GM18867 (cell line): Measurements from ENCODE around the gene NABP2.
A peak's percentile ranks its signal among the peaks of the same experiment; 100 is the strongest.
"Not testable (repeated sequence)": the region's sequence is repeated elsewhere in the genome, so short reads cannot be mapped to it uniquely, and the experiment has no call there.

Experiments used
- ATAC-seq: cut with Tn5 transposase; IDR thresholded peaks from one replicate; pipeline ENCODE4 v1.9.1; 2021; ENCODE audit warnings: mild to moderate bottlenecking, moderate library complexity; ENCODE audit not compliant: unreplicated experiment

Gene NABP2

DNA sequence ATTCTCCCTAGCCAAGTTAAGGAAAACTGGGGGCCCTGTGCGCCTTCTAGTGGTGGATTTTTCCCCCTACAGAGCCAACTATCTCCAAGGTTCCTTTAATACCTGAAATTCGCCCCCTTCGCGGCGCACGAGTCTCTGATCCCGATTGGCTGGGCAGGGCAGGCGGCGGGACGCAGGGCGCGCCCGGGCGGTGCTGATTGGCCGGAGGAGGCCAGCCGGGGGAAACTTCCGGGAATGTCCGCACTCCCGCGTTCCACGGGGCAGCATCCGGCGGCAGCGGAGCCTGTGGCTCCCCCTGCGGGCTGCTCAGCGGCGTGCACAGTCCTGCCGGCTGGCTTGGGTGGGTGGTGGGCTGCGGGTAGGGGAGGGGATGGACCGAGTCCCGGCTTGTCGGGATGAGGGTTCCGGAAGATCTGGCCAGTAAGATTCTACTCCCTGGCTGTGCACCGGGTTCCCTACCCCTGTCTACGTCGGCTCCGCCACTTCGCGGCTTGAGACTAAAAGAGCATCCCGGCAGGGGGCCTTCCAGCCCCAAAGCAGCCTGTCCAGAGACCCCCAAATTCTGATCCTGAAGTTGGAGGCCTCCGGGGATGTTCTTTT is at the start of gene NABP2:
NABP2 (plus strand) TSS at position 241 of the 600 bp plus-strand sequence. CDS start 515 bp downstream, outside the sequence.
- peak; percentile 75 for ATAC-seq

DNA sequence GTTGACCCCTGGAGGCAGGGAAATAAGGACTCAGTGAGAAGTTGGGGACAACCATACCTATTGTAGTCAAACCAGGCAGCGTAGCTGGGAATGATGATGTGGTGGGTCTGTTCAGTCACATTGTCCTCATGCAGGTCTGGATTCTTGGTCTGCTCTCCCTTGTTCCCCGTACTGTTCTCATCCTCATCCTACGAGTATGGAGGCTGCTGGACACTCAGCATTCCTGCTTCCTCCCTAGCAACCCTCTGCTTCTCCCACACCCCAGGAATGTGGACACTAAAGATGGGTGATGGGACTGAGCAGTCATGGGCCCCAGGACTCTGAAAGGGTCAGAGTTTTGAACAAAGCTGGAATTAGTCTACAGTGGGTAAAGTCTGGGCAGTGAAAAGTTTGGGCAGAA is 45.8 kb upstream of the NABP2 start:
- no peak for ATAC-seq

DNA sequence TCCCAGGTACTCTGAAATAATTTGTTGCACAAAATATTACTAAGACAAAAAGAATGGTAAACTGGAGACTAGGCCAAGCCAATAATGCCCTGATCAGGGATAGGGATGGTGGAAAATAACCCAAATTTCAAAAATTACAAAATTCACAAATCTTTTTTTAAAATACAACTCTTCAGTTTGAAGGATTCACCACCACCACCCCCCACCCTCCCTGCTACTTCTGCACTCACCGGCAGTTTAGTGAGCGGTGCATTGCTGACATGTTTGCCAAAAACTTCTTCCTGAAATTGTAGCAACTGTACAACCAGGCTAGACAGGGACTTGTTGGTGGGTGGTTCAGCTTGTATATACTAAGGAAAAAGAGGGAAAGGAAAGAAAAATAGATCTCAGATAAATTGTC is 37.2 kb upstream of the NABP2 start:
- no peak for ATAC-seq

DNA sequence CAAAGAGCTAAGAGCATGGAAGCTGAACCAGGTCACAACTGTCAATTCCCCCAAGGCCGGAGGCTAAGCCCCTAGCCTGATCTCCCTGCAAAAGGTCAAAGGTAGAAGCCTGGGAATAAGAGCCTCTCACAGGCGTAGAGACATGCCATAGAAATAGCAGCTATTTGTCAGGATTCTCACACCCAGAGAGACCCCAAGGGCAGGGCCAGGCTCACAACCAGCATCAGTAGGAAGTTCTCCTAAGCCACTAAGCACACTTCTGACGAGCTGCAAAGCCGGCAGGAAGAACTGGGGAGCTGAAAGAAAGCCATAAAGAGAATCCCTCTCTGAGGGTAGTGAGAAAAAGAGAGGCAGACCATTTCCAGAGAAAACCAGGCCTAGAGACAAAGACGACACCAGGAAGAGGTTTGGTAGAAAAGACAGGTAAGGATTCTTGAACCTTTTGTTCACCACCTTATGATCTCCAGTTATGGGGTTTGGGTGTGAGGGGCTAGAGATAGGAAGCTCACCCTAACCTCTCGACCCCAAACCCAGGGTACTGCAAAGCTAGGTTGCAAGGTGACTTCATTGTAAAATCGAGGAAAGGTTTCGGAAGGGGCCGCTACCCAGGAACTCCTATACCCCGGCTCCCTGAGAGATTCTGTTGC is 35.9 kb upstream of the NABP2 start:
- ATAC-seq: no peak

DNA sequence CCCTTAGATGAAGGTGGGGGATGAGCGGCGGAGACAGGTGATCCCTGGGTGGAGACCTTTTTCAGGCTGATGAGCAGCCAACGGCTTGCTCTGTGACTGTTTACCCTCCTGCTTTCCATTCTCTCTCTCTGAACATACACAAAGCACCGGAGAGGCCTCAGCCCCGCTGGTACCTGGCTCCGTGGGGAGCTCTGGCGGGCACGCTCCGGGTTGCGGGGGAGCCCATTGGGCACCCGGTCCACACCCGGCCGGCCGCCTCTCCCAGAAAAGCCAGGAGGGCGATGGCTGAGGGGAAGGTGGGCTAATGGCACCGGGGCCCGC is 35.4 kb upstream of the NABP2 start:
- no peak for ATAC-seq

DNA sequence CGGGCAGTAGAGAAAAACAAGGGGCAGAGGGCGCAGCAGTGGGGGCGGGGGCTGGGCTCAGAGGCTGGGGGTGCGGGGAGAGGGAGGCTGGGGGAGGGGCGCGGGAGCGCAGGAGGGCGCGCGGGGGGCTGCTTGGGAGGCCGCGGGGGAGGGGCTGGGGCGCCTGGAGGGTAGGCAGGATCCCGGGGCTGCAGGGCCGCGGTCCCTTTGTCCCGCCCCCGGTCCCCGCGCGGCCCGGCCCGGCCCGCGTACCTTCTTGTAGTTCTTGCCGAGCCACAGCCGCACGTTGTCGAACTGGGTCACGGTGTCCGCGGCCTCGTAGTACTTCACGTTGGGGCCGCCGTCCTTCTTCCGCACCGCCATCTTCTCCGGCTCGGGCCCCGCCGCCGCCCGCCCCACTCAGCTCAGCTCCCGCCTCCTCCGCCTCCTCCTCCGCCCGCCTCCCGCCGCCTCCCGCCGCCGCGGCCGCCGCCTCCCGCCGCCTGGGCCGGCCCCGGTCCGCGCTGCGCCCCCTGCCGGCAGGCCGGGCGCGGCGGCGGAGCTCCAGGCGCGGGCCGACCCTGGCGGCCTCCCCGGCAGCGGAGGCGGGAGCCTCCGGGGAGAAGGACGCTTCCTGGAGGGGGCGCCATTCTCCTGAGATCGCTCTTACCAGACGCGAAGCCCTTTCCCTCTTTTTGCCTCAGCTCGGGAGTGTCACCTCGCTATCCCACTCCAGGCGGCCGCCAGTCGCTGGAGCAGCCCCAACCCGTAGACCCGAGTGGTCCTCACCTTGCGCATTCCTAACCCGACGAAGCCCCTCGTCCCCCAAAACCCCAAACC is 34.8 kb upstream of the NABP2 start, which contains the start of gene SMARCC2:
SMARCC2 (minus strand) TSS at position 385 of the 819 bp plus-strand sequence; CDS start at position 363, 22 bp downstream.
- ATAC-seq: peak; percentile 78

DNA sequence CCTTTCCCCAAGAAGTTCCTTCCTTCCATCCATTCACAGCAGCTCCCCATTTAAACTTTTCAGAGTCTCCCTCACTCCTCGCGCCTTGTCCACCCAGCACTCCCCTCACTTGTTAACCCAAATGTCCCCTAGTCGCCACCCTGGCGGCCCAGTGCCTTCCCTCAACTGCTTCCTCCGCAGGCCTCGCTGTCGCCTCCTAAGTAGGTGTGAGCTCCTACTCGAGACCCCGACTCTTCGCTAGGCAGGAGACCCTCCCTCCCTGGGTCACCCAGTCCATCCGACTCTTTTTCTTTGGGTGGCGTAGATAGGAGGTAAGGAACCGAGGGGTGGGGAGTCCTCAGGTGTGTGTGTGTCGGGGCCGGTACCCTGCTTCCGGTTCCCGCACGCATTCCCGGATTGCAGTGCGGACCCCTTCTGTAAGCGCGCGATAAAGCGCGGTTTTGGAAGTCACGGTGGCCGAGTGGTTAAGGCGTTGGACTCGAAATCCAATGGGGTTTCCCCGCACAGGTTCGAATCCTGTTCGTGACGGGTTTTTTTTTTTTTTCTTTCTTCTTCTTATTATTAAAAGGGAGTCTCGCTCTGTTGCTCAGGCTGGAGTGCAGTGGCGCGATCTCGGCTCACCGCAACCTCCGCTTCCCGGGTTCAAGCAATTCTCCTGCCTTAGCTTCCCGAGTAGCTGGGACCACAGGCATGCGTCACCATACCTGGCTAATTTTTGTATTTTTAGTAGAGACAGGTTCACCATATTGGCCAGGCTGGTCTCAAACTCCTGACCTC is 34.0 kb upstream of the NABP2 start:
- ATAC-seq: peak; percentile 35

DNA sequence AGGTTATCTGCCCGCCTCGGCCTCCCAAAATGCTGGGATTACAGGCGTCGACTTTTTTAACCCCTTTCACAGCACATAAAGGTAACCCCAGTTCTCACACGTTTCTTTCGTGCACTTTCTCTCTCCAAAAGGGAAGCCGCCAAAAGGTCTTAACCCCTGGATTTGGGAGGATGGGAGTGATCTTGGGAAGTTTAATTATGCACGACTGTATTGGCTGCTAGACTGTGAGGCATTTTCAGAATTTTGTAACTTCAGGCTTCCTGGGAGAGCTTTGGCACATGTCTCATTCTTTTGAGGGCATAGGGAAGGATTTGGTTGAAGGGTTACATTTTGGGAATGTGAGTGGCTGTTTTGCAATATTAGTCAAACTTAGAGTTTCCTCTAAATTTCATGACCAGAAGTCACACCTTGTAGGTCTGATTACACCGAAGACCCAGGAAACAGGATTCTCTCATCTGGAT is 33.4 kb upstream of the NABP2 start:
- ATAC-seq: no peak

DNA sequence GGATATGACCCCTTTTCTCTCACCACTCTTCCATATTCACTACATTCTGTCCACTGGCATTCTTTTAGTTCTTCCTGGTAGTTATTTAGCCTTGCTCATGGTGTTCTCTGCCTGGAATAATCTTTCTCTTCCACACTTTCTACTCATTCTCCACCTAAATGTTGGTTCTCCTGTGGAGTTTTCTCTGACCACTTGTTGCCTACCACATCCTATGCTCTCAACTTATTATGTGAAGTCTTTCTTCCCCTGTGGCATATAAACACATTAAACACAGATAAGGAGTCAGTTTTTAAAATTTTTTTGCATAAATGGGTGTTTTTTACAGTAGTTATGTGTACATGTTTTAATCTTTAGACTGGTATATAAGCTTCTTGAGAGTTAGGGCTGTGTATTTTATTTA is 31.6 kb upstream of the NABP2 start:
- ATAC-seq: no peak

DNA sequence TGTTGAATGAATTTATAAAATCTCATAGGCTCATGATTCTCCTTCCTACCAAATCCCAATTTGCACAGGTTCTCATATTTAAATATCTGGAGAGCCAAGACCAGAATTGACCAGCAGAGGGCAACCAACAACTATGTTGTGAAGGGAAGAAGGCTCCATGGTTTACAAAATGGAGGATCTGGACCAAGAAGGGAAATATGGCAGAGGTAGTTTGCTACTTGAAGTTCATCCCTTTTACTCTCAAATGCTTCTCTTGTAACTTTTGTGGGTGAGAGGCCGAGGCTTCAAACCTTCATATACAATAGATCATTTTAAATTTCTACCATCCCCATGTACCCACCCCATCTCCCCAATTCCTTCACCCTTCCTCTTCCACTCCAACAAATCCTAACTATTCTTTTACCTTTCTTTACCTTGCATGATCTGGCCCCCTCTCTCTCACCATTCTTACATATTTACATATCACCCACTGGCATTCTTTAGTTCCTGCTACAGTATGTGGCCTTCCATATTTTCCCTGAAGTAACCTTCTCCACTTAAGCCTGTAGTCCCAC is 31.0 kb upstream of the NABP2 start:
- ATAC-seq: no peak

DNA sequence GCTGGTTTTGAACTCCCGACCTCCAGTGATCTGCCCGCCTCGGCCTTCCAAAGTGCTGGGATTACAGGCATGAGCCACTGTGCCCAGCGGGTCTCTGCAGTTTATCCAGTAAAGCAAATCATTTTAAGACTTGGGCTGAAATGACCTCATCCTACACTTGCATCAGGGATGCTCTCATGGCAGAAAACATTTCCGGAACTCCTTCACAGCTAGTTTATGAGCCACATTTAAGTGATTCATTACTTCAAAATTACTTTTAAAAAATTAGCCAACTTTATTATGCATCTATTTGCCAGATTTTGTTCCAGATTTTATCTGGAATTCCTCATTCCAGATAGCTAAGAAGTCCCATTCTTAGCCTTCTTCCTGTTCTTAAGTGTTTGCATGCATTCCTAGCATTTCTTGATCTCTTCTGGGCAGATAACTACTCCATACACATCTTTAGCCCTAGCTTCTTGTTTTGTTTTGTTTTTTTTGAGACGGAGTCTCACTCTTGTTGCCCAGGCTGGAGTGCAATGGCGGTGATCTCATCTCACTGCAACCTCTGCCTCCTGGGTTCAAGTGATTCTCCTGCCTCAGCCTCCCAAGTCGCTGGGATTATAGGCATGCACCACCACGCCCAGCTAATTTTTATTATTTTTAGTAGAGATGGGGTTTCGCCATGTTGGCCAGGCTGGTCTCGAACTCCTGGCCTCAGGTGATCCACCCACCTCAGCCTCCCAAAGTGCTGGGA is 27.2 kb upstream of the NABP2 start:
- not testable (repeated sequence) for ATAC-seq

DNA sequence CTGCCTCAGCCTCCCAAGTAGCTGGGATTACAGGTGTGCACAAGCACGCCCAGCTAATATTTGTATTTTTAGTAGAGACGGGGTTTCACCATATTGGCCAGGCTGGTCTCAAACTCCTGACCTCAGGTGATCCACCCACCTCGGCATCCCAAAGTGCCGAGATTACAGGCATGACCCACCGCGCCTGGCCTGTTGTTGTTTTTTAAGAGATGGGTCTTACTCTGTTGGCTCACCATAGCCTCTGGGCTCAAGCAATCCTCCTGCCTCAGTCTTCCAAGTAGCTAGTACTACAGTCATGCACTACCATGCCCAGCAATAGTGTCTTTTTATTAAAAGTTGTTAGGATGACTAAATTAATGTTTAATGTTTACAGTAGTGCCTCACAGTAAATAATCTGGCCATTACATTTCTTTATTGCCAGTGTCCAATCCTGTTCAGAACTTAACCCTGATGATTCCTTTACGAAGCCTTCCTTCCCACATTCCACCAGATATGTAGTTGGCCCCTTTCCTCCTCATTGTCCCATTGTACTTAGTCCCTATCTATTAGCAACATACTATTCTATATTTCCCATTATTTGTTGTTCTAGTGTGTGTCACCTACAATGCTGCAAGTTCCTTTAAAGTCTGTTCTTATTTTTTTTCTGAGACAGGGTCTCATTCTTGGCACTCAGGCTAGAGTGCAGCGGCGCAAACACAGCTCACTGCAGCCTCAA is 26.1 kb upstream of the NABP2 start:
- ATAC-seq: no peak

DNA sequence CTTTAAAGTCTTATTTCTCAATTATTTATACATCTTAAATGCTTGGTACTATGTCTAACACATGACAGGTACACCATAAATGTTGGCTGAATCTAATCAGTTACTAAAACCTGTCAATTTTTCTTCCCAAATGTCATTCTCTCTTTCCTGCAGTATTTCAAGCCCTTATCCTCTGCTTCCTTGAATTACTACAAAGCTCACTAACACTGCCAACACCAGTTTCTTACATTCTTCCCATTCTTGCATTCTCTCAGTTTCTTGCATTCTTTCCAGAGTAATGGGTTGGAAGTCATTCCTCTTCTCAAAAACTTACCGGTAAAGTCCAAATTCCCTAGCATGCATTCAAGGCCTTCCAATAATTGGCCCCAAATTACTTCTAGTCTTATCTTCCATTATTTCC is 25.3 kb upstream of the NABP2 start:
- ATAC-seq: no peak

DNA sequence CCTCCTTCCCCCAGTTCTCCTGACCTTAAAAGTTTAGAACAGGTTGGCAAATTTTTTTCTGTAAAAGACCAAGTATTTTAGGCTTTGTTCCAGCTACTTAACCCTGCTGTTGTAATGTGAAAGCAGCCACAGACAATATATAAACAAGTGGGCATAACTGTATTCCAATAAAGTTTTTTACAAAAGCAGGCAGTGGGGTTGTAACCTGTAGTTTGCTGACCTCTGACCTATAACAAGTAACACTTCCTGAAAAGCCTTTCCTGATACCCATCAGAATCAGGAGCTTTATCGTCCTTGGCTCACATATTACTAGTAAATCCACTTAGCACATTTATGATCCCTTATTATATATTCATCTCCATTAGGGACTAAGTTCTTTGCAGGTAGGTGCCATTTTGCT is 21.8 kb upstream of the NABP2 start:
- ATAC-seq: no peak

DNA sequence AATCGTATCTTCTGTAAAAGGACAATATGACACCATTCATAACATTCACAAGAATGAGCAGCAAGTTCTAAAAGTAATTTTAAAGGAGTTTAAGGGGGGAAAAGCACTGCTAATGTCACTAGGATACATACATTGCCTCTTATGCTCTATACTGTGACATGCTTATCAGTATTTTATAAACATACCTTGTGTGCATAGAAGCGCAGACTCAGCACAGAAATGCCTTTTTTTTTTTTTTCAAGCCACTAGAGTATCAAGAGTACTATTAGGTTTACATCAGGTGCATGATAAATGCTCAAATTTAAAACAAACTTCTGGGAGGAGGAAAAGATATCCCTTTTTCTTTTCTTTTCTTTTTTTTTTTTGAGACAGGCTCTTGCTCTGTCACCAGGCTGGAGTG is 21.3 kb upstream of the NABP2 start:
- no peak for ATAC-seq

DNA sequence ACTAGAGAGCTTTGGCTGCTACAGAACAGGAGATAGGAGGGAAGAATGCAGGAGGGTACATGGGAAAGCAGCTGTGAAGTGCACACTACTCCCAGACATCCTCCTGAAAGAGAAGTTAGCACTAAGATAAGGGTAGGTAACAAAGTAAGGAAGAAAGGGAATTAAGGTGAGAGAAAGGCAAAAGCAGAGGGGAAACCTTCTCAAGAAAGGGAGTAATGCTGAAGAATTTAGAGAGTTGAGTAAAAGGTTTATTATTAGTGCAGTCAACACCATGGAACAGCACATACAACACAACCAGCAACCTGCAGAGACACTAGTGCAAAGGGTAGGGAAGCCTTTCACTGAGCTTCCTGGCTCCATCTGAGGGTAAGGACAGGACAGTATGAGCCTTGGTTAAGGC is 19.9 kb upstream of the NABP2 start:
- ATAC-seq: no peak

DNA sequence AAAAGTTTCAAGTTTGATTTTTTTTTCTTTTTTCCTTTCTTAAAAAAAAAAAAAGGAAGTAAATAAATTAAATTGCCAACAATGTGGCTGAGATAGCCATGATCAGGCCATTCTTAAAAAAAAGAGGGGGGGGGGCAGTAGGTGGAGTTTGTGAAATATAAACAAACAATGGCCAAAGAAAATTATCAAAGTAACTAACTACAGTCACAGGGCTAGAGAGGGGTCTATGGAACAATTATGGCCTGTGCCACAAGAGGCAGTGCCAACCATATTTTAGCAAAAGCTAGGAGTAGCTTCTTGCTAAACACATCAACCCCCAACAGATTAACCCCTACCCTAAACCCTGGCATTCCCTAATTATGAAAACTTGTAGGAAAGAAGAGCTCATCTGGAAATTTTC is 18.7 kb upstream of the NABP2 start:
- ATAC-seq: no peak

DNA sequence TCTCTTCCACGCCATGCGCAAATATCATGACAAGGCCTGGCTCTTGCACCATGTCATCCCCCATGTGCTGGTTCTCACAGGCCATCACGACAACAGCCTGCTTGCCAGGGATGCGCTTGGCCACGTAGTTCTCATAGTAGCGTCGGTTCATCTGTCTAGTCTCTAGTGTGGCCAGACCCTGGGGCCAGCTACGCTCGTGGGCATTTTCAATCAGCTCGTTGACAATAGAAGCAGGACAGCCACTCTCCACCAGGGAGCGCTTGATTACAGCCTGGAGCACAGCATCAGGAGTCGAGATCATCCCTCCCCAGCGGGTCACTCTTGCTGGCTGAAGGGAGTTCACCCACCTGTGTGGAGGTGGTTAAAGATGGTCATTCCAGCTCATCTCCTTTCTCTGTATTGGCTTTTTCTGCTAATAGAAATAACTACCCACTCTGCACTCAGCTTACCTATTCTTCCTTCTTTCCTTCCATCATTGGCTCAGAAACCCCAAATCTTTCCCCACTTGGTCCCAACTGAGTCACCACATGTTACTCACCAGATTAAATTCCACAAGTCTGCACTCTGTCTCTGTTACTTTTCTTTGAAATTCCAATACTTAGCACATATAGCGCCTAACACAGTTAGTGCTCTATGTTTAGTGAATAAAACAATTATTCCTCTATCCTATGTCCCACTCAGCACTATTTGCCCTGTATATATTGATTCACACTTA is 17.5 kb upstream of the NABP2 start:
- no peak for ATAC-seq

DNA sequence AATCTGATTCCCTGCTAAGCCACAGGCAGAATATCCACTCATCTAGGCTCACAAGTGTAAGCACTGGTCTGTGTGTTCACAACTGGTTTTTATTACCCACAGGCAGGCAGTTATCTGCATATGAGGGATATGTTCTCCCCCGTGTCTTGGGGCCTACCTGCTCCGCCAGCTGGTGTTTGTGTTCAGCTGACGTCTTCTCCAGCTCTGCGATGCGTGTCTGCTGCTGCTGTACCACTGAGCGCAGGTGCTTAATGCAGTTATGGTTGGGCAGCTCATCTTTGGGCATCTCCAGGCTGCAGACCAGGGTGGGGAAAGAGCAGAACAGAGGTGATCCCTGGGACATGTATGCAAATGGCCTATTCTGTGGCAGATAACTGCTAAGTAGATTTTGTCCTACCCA is 16.1 kb upstream of the NABP2 start:
- ATAC-seq: no peak
